SU-DHL-6 (cell line): ENCODE measurements around the gene TM2D3.

Source experiments
- H2AFZ ChIP-seq: fragments of 200-600 bp; sonication (generic); 2 replicates; pipeline ENCODE4 v1.6.1; 2014; ENCODE audit warnings: low read depth, mild to moderate bottlenecking, moderate library complexity, mixed read lengths, antibody characterized with exemption, low read length; ENCODE audit not compliant: severe bottlenecking
- H3F3A ChIP-seq: fragments of 200-600 bp; shearing (Covaris generic); 2 replicates; pipeline ENCODE4 v1.6.0; 2016; ENCODE audit warnings: antibody characterized with exemption, mild to moderate bottlenecking; ENCODE audit not compliant: insufficient read depth
- H3K27ac ChIP-seq: fragments of 200-600 bp; sonication (generic); 2 replicates; pipeline ENCODE4 v1.5.1; 2016; ENCODE audit warnings: low read depth, mild to moderate bottlenecking, low read length, moderate library complexity, mixed read lengths
- H3K27me3 ChIP-seq: fragments of 200-600 bp; sonication (generic), shearing (Covaris generic); 2 replicates; pipeline ENCODE4 v1.6.0; 2014; ENCODE audit warnings: mild to moderate bottlenecking, low read length
- H3K36me3 ChIP-seq: fragments of 200-600 bp; sonication (generic); 2 replicates; pipeline ENCODE4 v1.6.1; 2014; ENCODE audit warnings: mild to moderate bottlenecking, low read length, mixed read lengths
- H3K4me2 ChIP-seq: fragments of 300-600, 200-600 bp; shearing (Covaris generic), sonication (generic); 2 replicates; pipeline ENCODE4 v1.6.0; 2014; ENCODE audit warnings: low read length, low read depth, mild to moderate bottlenecking; ENCODE audit not compliant: poor library complexity, severe bottlenecking
- H3K4me3 ChIP-seq: fragments of 200-600 bp; sonication (generic); 2 replicates; pipeline ENCODE4 v1.5.1; 2014; ENCODE audit warnings: antibody characterized with exemption, low read length, mild to moderate bottlenecking, mixed read lengths; ENCODE audit not compliant: insufficient read depth, poor library complexity, severe bottlenecking
- H3K79me2 ChIP-seq: fragments of 200-600 bp; sonication (generic); 2 replicates; pipeline ENCODE4 v1.6.1; 2014; ENCODE audit warnings: mild to moderate bottlenecking, low read length, moderate library complexity; ENCODE audit not compliant: insufficient read depth
- H3K9ac ChIP-seq: fragments of 200-600 bp; sonication (generic); 2 replicates; pipeline ENCODE4 v1.7.0; 2014; ENCODE audit warnings: mild to moderate bottlenecking, low read length
- H3K9me2 ChIP-seq: fragments of 200-600 bp; sonication (generic); replicated peaks from 2 replicates; pipeline ENCODE4 v1.6.1; 2014; ENCODE audit warnings: low read length; ENCODE audit not compliant: insufficient read depth
- H3K9me3 ChIP-seq: fragments of 200-600 bp; sonication (generic); 2 replicates; pipeline ENCODE4 v1.6.1; 2014; ENCODE audit warnings: low read length, mixed read lengths; ENCODE audit not compliant: insufficient read depth
- H4K20me1 ChIP-seq: fragments of 200-600 bp; sonication (generic); 2 replicates; pipeline ENCODE4 v1.6.1; 2014; ENCODE audit warnings: low read depth, mild to moderate bottlenecking, antibody characterized with exemption, low read length, moderate library complexity, mixed read lengths
- EZH2phosphoT487 ChIP-seq: fragments of 200-600 bp; sonication (generic), shearing (Covaris generic); conservative IDR thresholded peaks from 2 replicates; pipeline ENCODE4 v1.6.1; 2018; ENCODE audit warnings: mild to moderate bottlenecking, antibody characterized with exemption, low read length, moderate library complexity, mixed read lengths
- TF ChIP-seq, protein P1 (sequence below): fragments of 200-600 bp; sonication (generic); IDR thresholded peaks from one replicate; pipeline ENCODE4 v1.5.1; 2017; ENCODE audit warnings: antibody characterized with exemption, mild to moderate bottlenecking, low read length, moderate library complexity; ENCODE audit not compliant: insufficient read depth, poor library complexity, severe bottlenecking

Gene TM2D3

GRCh38 chr15:101597360-101597928 lies 54.7 kb downstream of the TM2D3 start:
- Histone ChIP-seq H3K4me3 (no peak overlapping the region), H3K79me2 (no peaks in the 10 kb centered on the region), H3K9me2 (no peaks in the 10 kb centered on the region), H3K9ac (no peak overlapping the region), H3K9me3 (no peaks in the 10 kb centered on the region), H3K27ac (no peak overlapping the region), H2AFZ (no peak overlapping the region), H3K4me2 (no peak overlapping the region), H3K27me3 (no peaks in the 10 kb centered on the region), H3F3A (no peaks in the 10 kb centered on the region), H3K36me3 (no peaks in the 10 kb centered on the region), H4K20me1 (no peaks in the 10 kb centered on the region)
- TF ChIP-seq, protein P1, sequence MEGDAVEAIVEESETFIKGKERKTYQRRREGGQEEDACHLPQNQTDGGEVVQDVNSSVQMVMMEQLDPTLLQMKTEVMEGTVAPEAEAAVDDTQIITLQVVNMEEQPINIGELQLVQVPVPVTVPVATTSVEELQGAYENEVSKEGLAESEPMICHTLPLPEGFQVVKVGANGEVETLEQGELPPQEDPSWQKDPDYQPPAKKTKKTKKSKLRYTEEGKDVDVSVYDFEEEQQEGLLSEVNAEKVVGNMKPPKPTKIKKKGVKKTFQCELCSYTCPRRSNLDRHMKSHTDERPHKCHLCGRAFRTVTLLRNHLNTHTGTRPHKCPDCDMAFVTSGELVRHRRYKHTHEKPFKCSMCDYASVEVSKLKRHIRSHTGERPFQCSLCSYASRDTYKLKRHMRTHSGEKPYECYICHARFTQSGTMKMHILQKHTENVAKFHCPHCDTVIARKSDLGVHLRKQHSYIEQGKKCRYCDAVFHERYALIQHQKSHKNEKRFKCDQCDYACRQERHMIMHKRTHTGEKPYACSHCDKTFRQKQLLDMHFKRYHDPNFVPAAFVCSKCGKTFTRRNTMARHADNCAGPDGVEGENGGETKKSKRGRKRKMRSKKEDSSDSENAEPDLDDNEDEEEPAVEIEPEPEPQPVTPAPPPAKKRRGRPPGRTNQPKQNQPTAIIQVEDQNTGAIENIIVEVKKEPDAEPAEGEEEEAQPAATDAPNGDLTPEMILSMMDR, result no peak
- TF ChIP-seq EZH2phosphoT487, result no peak

GRCh38 chr15:101596633-101597032 lies 55.5 kb downstream of the TM2D3 start:
- Histone ChIP-seq H3K4me3 (no peak overlapping the region), H3K4me2 (no peak overlapping the region), H3K36me3 (no peaks in the 10 kb centered on the region), H4K20me1 (no peaks in the 10 kb centered on the region), H2AFZ (no peak overlapping the region), H3K27ac (no peak overlapping the region), H3K79me2 (no peaks in the 10 kb centered on the region), H3K9me2 (no peaks in the 10 kb centered on the region), H3K9ac (no peak overlapping the region), H3F3A (no peaks in the 10 kb centered on the region), H3K9me3 (no peaks in the 10 kb centered on the region), H3K27me3 (no peaks in the 10 kb centered on the region)
- no peak for TF ChIP-seq EZH2phosphoT487
- TF ChIP-seq, protein P1, result no peak
